Neural crest cell (in vitro differentiated cells): ENCODE data around the gene RHOT1. TPM values are rescaled to one million over a fixed set of nuclear protein-coding genes. Genes with fewer than 3 reads are reported as not detected.
A peak's percentile ranks its signal among the peaks of the same experiment; 100 is the strongest.

Experiments used
- DNase-seq: peaks from one replicate; pipeline ENCODE4 v3.0.0; 2021; ENCODE audit warnings: low read depth, mixed read lengths, low spot score
- H3K27ac Mint-ChIP-seq: one replicate; pipeline ENCODE4 v1.8.0; 2021; ENCODE audit warnings: mild to moderate bottlenecking, mixed read lengths; ENCODE audit not compliant: unreplicated experiment
- H3K27me3 Mint-ChIP-seq: 2 replicates; pipeline ENCODE4 v1.8.0; 2021; ENCODE audit warnings: low read depth, mild to moderate bottlenecking, mixed read lengths
- H3K36me3 Mint-ChIP-seq: 2 replicates; pipeline ENCODE4 v1.8.0; 2021; ENCODE audit warnings: low read depth, mild to moderate bottlenecking, mixed read lengths
- H3K4me1 Mint-ChIP-seq: 2 replicates; pipeline ENCODE4 v1.8.0; 2021; ENCODE audit warnings: mixed read lengths
- H3K4me3 Mint-ChIP-seq: one replicate; pipeline ENCODE4 v1.8.0; 2021; ENCODE audit warnings: mild to moderate bottlenecking, mixed read lengths
- H3K9me3 Mint-ChIP-seq: 2 replicates; pipeline ENCODE4 v1.8.0; 2021; ENCODE audit warnings: mixed read lengths
- CTCF ChIP-seq: fragments of 200-600 bp; sonication (generic); conservative IDR thresholded peaks from 2 replicates; pipeline ENCODE4 v1.5.0; 2021; ENCODE audit warnings: antibody characterized with exemption, mild to moderate bottlenecking
- total RNA-seq: library from RNA; stranded (reverse); gene quantifications from 2 replicates; pipeline ENCODE4 v1.2.1, GENCODE V29; 2021

Gene RHOT1
- total RNA-seq, 1 donor from 2014 or later, result 30.1 TPM

- H3K4me1 Mint-ChIP-seq, result peaks cover 18% of the 10 kb centered on the region
- no peak overlapping the region for H3K27ac Mint-ChIP-seq
- TF ChIP-seq CTCF, result no peak
- peak overlapping the region; percentile 49 for H3K4me3 Mint-ChIP-seq
- DNase-seq, result no peak
- no peaks in the 10 kb centered on the region for H3K27me3 Mint-ChIP-seq
- H3K9me3 Mint-ChIP-seq, result no peaks in the 10 kb centered on the region
- H3K36me3 Mint-ChIP-seq, result peaks cover 7% of the 10 kb centered on the region
Observed at GRCh38 chr17:32148351-32148750, 6.0 kb downstream of the RHOT1 start.

- Mint-ChIP-seq H3K27me3 (no peaks in the 10 kb centered on the region), H3K36me3 (peaks cover 12% of the 10 kb centered on the region), H3K4me3 (no peak overlapping the region), H3K9me3 (no peaks in the 10 kb centered on the region), H3K4me1 (peaks cover 13% of the 10 kb centered on the region), H3K27ac (no peak overlapping the region)
- DNase-seq, result no peak
- no peak for TF ChIP-seq CTCF
Observed at GRCh38 chr17:32150358-32150757, 8.1 kb downstream of the RHOT1 start.

- Mint-ChIP-seq H3K4me3 (no peak overlapping the region), H3K27ac (no peak overlapping the region)
Observed at GRCh38 chr17:32152130-32152529, 9.8 kb downstream of the RHOT1 start.

GRCh38 chr17:32155896-32156295, 13.6 kb downstream of the RHOT1 start:
- Mint-ChIP-seq H3K4me3 (no peak overlapping the region), H3K4me1 (peaks cover 3% of the 10 kb centered on the region), H3K36me3 (peaks cover 13% of the 10 kb centered on the region), H3K27ac (no peak overlapping the region), H3K27me3 (no peaks in the 10 kb centered on the region), H3K9me3 (no peaks in the 10 kb centered on the region)
- DNase-seq, result no peak
- no peak for TF ChIP-seq CTCF

More at GRCh38 chr17:32152130-32152529, 9.8 kb downstream of the RHOT1 start:
- no peak for TF ChIP-seq CTCF
- Mint-ChIP-seq H3K4me1 (peaks cover 13% of the 10 kb centered on the region), H3K36me3 (peaks cover 12% of the 10 kb centered on the region), H3K9me3 (no peaks in the 10 kb centered on the region), H3K27me3 (no peaks in the 10 kb centered on the region)
- DNase-seq, result no peak

GRCh38 chr17:32156656-32157055, 14.4 kb downstream of the RHOT1 start:
- peaks cover 16% of the 10 kb centered on the region for H3K36me3 Mint-ChIP-seq
- no peak for DNase-seq
- H3K4me1 Mint-ChIP-seq, result peaks cover 3% of the 10 kb centered on the region
- no peak for TF ChIP-seq CTCF
- no peaks in the 10 kb centered on the region for H3K27me3 Mint-ChIP-seq
- H3K4me3 Mint-ChIP-seq, result no peak overlapping the region
- H3K9me3 Mint-ChIP-seq, result no peaks in the 10 kb centered on the region
- no peak overlapping the region for H3K27ac Mint-ChIP-seq

GRCh38 chr17:32157225-32157624, 14.9 kb downstream of the RHOT1 start:
- Mint-ChIP-seq H3K4me3 (no peak overlapping the region), H3K36me3 (peaks cover 14% of the 10 kb centered on the region), H3K9me3 (no peaks in the 10 kb centered on the region), H3K27ac (no peak overlapping the region), H3K4me1 (peaks cover under 1% of the 10 kb centered on the region), H3K27me3 (no peaks in the 10 kb centered on the region)
- no peak for TF ChIP-seq CTCF
- no peak for DNase-seq
